ACC112 (cell line): Measurements from ENCODE around the gene YDJC.
"Not testable (repeated sequence)": the region's sequence is repeated elsewhere in the genome, so short reads cannot be mapped to it uniquely, and the experiment has no call there.

Experiments
- H2AFZ ChIP-seq: fragments of 200-600 bp; sonication (generic); one replicate; pipeline ENCODE4 v1.6.0; 2017; ENCODE audit warnings: antibody characterized with exemption, low read length; ENCODE audit not compliant: unreplicated experiment
- H3K27ac ChIP-seq: fragments of 200-600 bp; sonication (generic); 2 replicates; pipeline ENCODE4 v1.5.1; 2014; ENCODE audit warnings: low read depth, mild to moderate bottlenecking, antibody characterized with exemption, low read length, moderate library complexity
- H3K27me3 ChIP-seq: fragments of 200-600 bp; sonication (generic); 2 replicates; pipeline ENCODE4 v1.6.1; 2014; ENCODE audit warnings: mild to moderate bottlenecking, antibody characterized with exemption, low read length, moderate library complexity, mixed read lengths; ENCODE audit not compliant: insufficient read depth
- H3K36me3 ChIP-seq: fragments of 200-600 bp; sonication (generic); 2 replicates; pipeline ENCODE4 v1.6.1; 2016; ENCODE audit warnings: mild to moderate bottlenecking, antibody characterized with exemption, low read length, moderate library complexity, mixed read lengths; ENCODE audit not compliant: insufficient read depth
- H3K4me1 ChIP-seq: fragments of 200-600 bp; sonication (generic); one replicate; pipeline ENCODE4 v1.6.1; 2016; ENCODE audit warnings: low read length, mixed read lengths; ENCODE audit not compliant: insufficient read depth, unreplicated experiment, control insufficient read depth
- H3K4me3 ChIP-seq: fragments of 200-600 bp; sonication (generic); 2 replicates; pipeline ENCODE4 v1.5.1; 2014; ENCODE audit warnings: mild to moderate bottlenecking, low read depth, low read length
- H3K79me2 ChIP-seq: fragments of 200-600 bp; sonication (generic); one replicate; pipeline ENCODE4 v1.6.0; 2016; ENCODE audit warnings: low read length; ENCODE audit not compliant: control insufficient read depth, unreplicated experiment, insufficient read depth

The YDJC gene

GRCh38 chr22:21639359-21639758, 9.5 kb upstream of the YDJC start:
- H3K4me1 ChIP-seq, result no peaks in the 10 kb centered on the region
- H2AFZ ChIP-seq, result no peak overlapping the region
- H3K27ac ChIP-seq, result no peak overlapping the region
- no peak overlapping the region for H3K4me3 ChIP-seq
- H3K27me3 ChIP-seq, result no peaks in the 10 kb centered on the region
- H3K36me3 ChIP-seq, result no peaks in the 10 kb centered on the region
- peaks cover 2% of the 10 kb centered on the region for H3K79me2 ChIP-seq

- H3K27ac ChIP-seq, H3K27me3 ChIP-seq, H3K4me3 ChIP-seq, H3K79me2 ChIP-seq, H2AFZ ChIP-seq, H3K36me3 ChIP-seq, H3K4me1 ChIP-seq: not testable (repeated sequence)
Measured at GRCh38 chr22:21637450-21637849, 7.6 kb upstream of the YDJC start.

- Histone ChIP-seq H3K4me1 (no peaks in the 10 kb centered on the region), H3K4me3 (no peak overlapping the region), H2AFZ (no peak overlapping the region), H3K36me3 (no peaks in the 10 kb centered on the region), H3K27ac (no peak overlapping the region), H3K27me3 (no peaks in the 10 kb centered on the region), H3K79me2 (no peaks in the 10 kb centered on the region)
Measured at GRCh38 chr22:21636629-21637218, 6.9 kb upstream of the YDJC start.

- Histone ChIP-seq H3K4me1 (no peaks in the 10 kb centered on the region), H3K27me3 (no peaks in the 10 kb centered on the region), H2AFZ (no peak overlapping the region)
Measured at GRCh38 chr22:21635771-21636510, 6.1 kb upstream of the YDJC start.

GRCh38 chr22:21634844-21635243, 5.0 kb upstream of the YDJC start:
- no peaks in the 10 kb centered on the region for H3K27me3 ChIP-seq
- no peak overlapping the region for H2AFZ ChIP-seq
- H3K79me2 ChIP-seq, result no peaks in the 10 kb centered on the region
- no peaks in the 10 kb centered on the region for H3K36me3 ChIP-seq
- no peak overlapping the region for H3K4me3 ChIP-seq
- H3K27ac ChIP-seq, result no peak overlapping the region
- no peaks in the 10 kb centered on the region for H3K4me1 ChIP-seq

More at GRCh38 chr22:21635771-21636510, 6.1 kb upstream of the YDJC start:
- no peaks in the 10 kb centered on the region for H3K79me2 ChIP-seq
- no peak overlapping the region for H3K27ac ChIP-seq
- H3K36me3 ChIP-seq, result no peaks in the 10 kb centered on the region
- no peak overlapping the region for H3K4me3 ChIP-seq

- no peak overlapping the region for H3K27ac ChIP-seq
- no peaks in the 10 kb centered on the region for H3K4me1 ChIP-seq
- H3K4me3 ChIP-seq, result no peak overlapping the region
- H3K79me2 ChIP-seq, result peaks cover 6% of the 10 kb centered on the region
- H3K27me3 ChIP-seq, result no peaks in the 10 kb centered on the region
- no peak overlapping the region for H2AFZ ChIP-seq
- H3K36me3 ChIP-seq, result no peaks in the 10 kb centered on the region
Measured at GRCh38 chr22:21634081-21634480, 4.3 kb upstream of the YDJC start.

- no peaks in the 10 kb centered on the region for H3K36me3 ChIP-seq
- H3K4me1 ChIP-seq, result no peaks in the 10 kb centered on the region
- H3K27me3 ChIP-seq, result no peaks in the 10 kb centered on the region
- no peak overlapping the region for H3K4me3 ChIP-seq
- no peak overlapping the region for H2AFZ ChIP-seq
- no peak overlapping the region for H3K27ac ChIP-seq
- H3K79me2 ChIP-seq, result peaks cover 10% of the 10 kb centered on the region
Measured at GRCh38 chr22:21633481-21633880, 3.7 kb upstream of the YDJC start.

- Histone ChIP-seq H2AFZ (no peak overlapping the region), H3K36me3 (no peaks in the 10 kb centered on the region)
Measured at GRCh38 chr22:21632931-21633330, 3.1 kb upstream of the YDJC start.

GRCh38 chr22:21632237-21632895, 2.5 kb upstream of the YDJC start, which contains the start of gene CCDC116:
TSS of gene CCDC116 (plus strand) at chr22:21632760. CDS start at chr22:21633182, 422 bp downstream.
- Histone ChIP-seq H3K27me3 (no peaks in the 10 kb centered on the region), H3K36me3 (no peaks in the 10 kb centered on the region), H3K4me1 (no peaks in the 10 kb centered on the region), H3K27ac (no peak within 1 kb of the TSS), H3K4me3 (no peak within 1 kb of the TSS), H2AFZ (no peak within 1 kb of the TSS), H3K79me2 (peaks cover 16% of the 10 kb centered on the region)

More at GRCh38 chr22:21632931-21633330, 3.1 kb upstream of the YDJC start:
- Histone ChIP-seq H3K27me3 (no peaks in the 10 kb centered on the region), H3K4me1 (no peaks in the 10 kb centered on the region), H3K79me2 (peaks cover 16% of the 10 kb centered on the region), H3K27ac (no peak overlapping the region), H3K4me3 (no peak overlapping the region)

- Histone ChIP-seq H3K27me3 (no peaks in the 10 kb centered on the region), H3K36me3 (no peaks in the 10 kb centered on the region), H2AFZ (no peak overlapping the region), H3K4me1 (no peaks in the 10 kb centered on the region), H3K4me3 (no peak overlapping the region), H3K27ac (no peak overlapping the region), H3K79me2 (peaks cover 20% of the 10 kb centered on the region)
Measured at GRCh38 chr22:21631025-21631424, 1.2 kb upstream of the YDJC start.
